MM.1S (cell line): ENCODE data around the gene CARD10.

ENCODE experiments used
- DNase-seq: peaks from one replicate; pipeline ENCODE4 v3.0.0-alpha.2; 2015
- H2AFZ ChIP-seq: fragments of 300-600 bp; sonication (generic); 2 replicates; pipeline ENCODE4 v1.6.0; 2016; ENCODE audit warnings: antibody characterized with exemption, low read length
- H3F3A ChIP-seq: fragments of 300-600 bp; sonication (generic); 2 replicates; pipeline ENCODE4 v1.6.1; 2016; ENCODE audit warnings: mild to moderate bottlenecking, antibody characterized with exemption, low read length, moderate library complexity, mixed read lengths; ENCODE audit not compliant: insufficient read depth
- H3K27ac ChIP-seq: fragments of 300-600 bp; sonication (generic); 2 replicates; pipeline ENCODE4 v1.5.1; 2016; ENCODE audit warnings: mild to moderate bottlenecking, low read length
- H3K27me3 ChIP-seq: fragments of 300-600 bp; sonication (generic); replicated peaks from 2 replicates; pipeline ENCODE4 v1.6.0; 2016; ENCODE audit warnings: low read length; ENCODE audit not compliant: insufficient read depth
- H3K36me3 ChIP-seq: fragments of 300-600 bp; sonication (generic); replicated peaks from 2 replicates; pipeline ENCODE4 v1.6.1; 2016; ENCODE audit warnings: mild to moderate bottlenecking, low read length, mixed read lengths; ENCODE audit not compliant: insufficient read depth
- H3K4me1 ChIP-seq: fragments of 300-600 bp; sonication (generic); 2 replicates; pipeline ENCODE4 v1.6.1; 2016; ENCODE audit warnings: low read length, mixed read lengths
- H3K4me2 ChIP-seq: fragments of 300-600 bp; sonication (generic); 2 replicates; pipeline ENCODE4 v1.6.0; 2016; ENCODE audit warnings: low read depth, low read length
- H3K4me3 ChIP-seq: fragments of 300-600 bp; sonication (generic); 2 replicates; pipeline ENCODE4 v1.5.1; 2016; ENCODE audit warnings: low read length, mixed read lengths
- H3K79me2 ChIP-seq: fragments of 300-600 bp; sonication (generic); 2 replicates; pipeline ENCODE4 v1.6.1; 2016; ENCODE audit warnings: mixed run types, low read length, mixed read lengths
- H3K9ac ChIP-seq: fragments of 300-600 bp; sonication (generic); 2 replicates; pipeline ENCODE4 v1.6.1; 2016; ENCODE audit warnings: low read length, mixed read lengths
- H3K9me2 ChIP-seq: fragments of 300-600 bp; sonication (generic); replicated peaks from 2 replicates; pipeline ENCODE4 v1.6.1; 2016; ENCODE audit warnings: mild to moderate bottlenecking, low read length, mixed read lengths; ENCODE audit not compliant: insufficient read depth
- H3K9me3 ChIP-seq: fragments of 300-600 bp; sonication (generic); replicated peaks from 2 replicates; pipeline ENCODE4 v1.6.1; 2016; ENCODE audit warnings: mild to moderate bottlenecking, low read length, mixed read lengths; ENCODE audit not compliant: insufficient read depth
- H4K20me1 ChIP-seq: fragments of 300-600 bp; sonication (generic); 2 replicates; pipeline ENCODE4 v1.6.1; 2016; ENCODE audit warnings: mild to moderate bottlenecking, low read length, moderate library complexity, mixed read lengths; ENCODE audit not compliant: insufficient read depth
- CTCF ChIP-seq: fragments of 300-600 bp; sonication (generic); IDR thresholded peaks from 2 replicates; pipeline ENCODE4 v1.5.1; 2016; ENCODE audit warnings: antibody characterized with exemption, low read length, mixed read lengths
- EZH2 ChIP-seq: fragments of 300-600 bp; sonication (generic); optimal IDR thresholded peaks from 2 replicates; pipeline ENCODE3; 2017; ENCODE audit warnings: low read depth, mild to moderate bottlenecking, antibody characterized with exemption, low read length, mixed read lengths
- EZH2phosphoT487 ChIP-seq: fragments of 300-600 bp; sonication (generic); IDR thresholded peaks from 2 replicates; pipeline ENCODE4 v1.6.1; 2018; ENCODE audit warnings: antibody characterized with exemption, low read length

The CARD10 gene

GRCh38 chr22:37538590-37539357, 19.6 kb upstream of the CARD10 start:
- peak; percentile 97 for TF ChIP-seq CTCF
- TF ChIP-seq EZH2phosphoT487 = no peak
- no peak for TF ChIP-seq EZH2
- Histone ChIP-seq H2AFZ (peak overlapping the region; percentile 76), H3K9me3 (no peaks in the 10 kb centered on the region), H4K20me1 (no peaks in the 10 kb centered on the region), H3K9me2 (no peaks in the 10 kb centered on the region), H3K4me3 (no peak overlapping the region), H3K4me2 (peak overlapping the region; percentile 86), H3K4me1 (peaks cover 41% of the 10 kb centered on the region), H3K9ac (peak overlapping the region; percentile 19; the same call in 1 of the 2 replicates), H3K79me2 (no peaks in the 10 kb centered on the region), H3F3A (peaks cover 15% of the 10 kb centered on the region), H3K27ac (no peak overlapping the region), H3K27me3 (no peaks in the 10 kb centered on the region), H3K36me3 (no peaks in the 10 kb centered on the region)
- DNase-seq = peak; percentile 93

DNA sequence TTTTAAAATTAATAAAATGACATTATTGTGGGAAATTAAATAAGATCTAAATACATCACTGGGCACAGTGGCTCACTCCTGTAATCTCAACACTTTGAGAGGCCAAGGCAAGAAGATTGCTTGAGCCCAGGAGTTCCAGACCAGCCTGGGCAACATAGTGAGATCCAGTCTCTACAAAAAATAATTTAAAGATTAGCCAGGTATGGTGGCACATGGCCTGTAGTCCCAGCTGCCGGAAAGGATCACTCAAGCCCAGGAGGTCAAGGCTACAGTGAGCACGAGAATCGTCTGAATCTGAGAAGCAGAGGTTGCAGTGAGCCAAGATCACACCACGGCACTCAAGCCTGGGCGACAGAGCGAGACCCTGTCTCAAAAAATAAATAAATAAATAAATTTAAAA, 15.9 kb upstream of the CARD10 start:
- Histone ChIP-seq H3K27ac (no peak overlapping the region), H3K9ac (no peak overlapping the region), H3F3A (peaks cover 4% of the 10 kb centered on the region; the same call in 1 of the 2 replicates), H3K9me3 (no peaks in the 10 kb centered on the region), H4K20me1 (no peaks in the 10 kb centered on the region), H3K4me3 (no peak overlapping the region), H3K9me2 (no peaks in the 10 kb centered on the region), H3K4me2 (no peak overlapping the region), H3K79me2 (no peaks in the 10 kb centered on the region), H2AFZ (no peak overlapping the region), H3K36me3 (no peaks in the 10 kb centered on the region), H3K27me3 (peaks cover 3% of the 10 kb centered on the region; the same call in 1 of the 2 replicates), H3K4me1 (peaks cover 15% of the 10 kb centered on the region)
- DNase-seq = no peak
- TF ChIP-seq EZH2 = no peak
- TF ChIP-seq CTCF = no peak
- TF ChIP-seq EZH2phosphoT487 = no peak

DNA sequence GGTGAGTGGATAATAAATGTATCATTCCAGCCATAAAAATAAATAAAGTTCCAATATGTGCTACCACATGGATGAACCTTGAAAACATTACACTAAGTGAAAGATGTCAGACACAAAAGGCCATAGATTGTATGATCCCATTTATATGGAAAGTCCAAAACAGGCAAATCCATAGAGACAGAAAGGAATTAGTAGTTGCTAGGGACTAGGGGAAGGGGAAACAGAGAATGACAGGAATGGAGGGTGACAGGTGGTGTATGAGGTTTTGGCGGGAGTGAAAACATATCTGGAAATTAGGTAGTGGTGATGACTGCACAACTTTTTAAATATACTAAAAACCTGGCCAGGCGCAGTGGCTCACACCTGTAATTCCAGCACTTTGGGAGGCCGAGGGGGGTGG, 15.2 kb upstream of the CARD10 start:
- H4K20me1 ChIP-seq = no peaks in the 10 kb centered on the region
- no peak for DNase-seq
- no peak overlapping the region for H2AFZ ChIP-seq
- no peaks in the 10 kb centered on the region for H3K36me3 ChIP-seq
- H3K27ac ChIP-seq = no peak overlapping the region
- no peak overlapping the region for H3K9ac ChIP-seq
- H3F3A ChIP-seq = peaks cover 4% of the 10 kb centered on the region; the same call in 1 of the 2 replicates
- no peak overlapping the region for H3K4me3 ChIP-seq
- no peaks in the 10 kb centered on the region for H3K9me3 ChIP-seq
- H3K4me1 ChIP-seq = peaks cover 13% of the 10 kb centered on the region
- H3K9me2 ChIP-seq = no peaks in the 10 kb centered on the region
- no peaks in the 10 kb centered on the region for H3K79me2 ChIP-seq
- H3K27me3 ChIP-seq = peaks cover 3% of the 10 kb centered on the region; the same call in 1 of the 2 replicates
- no peak for TF ChIP-seq EZH2phosphoT487
- H3K4me2 ChIP-seq = no peak overlapping the region

- Histone ChIP-seq H4K20me1 (no peaks in the 10 kb centered on the region), H2AFZ (no peak overlapping the region), H3K9me3 (no peaks in the 10 kb centered on the region), H3K36me3 (no peaks in the 10 kb centered on the region), H3F3A (peaks cover 4% of the 10 kb centered on the region; the same call in 1 of the 2 replicates), H3K4me3 (no peak overlapping the region), H3K9ac (no peak overlapping the region), H3K27ac (no peak overlapping the region), H3K4me1 (peaks cover 8% of the 10 kb centered on the region), H3K27me3 (peaks cover 3% of the 10 kb centered on the region; the same call in 1 of the 2 replicates), H3K4me2 (no peak overlapping the region), H3K79me2 (no peaks in the 10 kb centered on the region), H3K9me2 (no peaks in the 10 kb centered on the region)
- TF ChIP-seq EZH2 (no peak), CTCF (no peak), EZH2phosphoT487 (no peak)
- no peak for DNase-seq
These were observed 14.8 kb upstream of the CARD10 start for GRCh38 chr22:37533995-37534394.
